Measurements from ENCODE around the gene TTLL11.

TTLL11 gene

DNA sequence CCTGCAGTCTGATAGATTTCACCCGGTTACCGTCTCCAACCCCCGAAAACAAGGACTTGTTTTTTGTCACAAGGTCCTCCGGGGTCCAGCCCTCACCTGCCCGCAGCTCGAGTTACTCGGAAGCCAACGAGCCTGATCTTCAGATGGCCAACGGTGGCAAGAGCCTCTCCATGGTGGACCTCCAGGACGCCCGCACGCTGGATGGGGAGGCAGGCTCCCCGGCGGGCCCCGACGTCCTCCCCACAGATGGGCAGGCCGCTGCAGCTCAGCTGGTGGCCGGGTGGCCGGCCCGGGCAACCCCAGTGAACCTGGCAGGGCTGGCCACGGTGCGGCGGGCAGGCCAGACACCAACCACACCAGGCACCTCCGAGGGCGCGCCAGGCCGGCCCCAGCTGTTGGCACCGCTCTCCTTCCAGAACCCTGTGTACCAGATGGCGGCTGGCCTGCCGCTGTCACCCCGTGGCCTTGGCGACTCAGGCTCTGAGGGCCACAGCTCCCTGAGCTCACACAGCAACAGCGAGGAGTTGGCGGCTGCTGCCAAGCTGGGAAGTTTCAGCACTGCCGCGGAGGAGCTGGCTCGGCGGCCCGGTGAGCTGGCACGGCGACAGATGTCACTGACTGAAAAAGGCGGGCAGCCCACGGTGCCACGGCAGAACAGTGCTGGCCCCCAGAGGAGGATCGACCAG lies 320.4 kb downstream of the TTLL11 start:
- in situ Hi-C loops (cut with MboI; ENCODE audit: low pct_unique_long_range_greater_than_20kb, low sequenced_read_pairs, unreplicated experiment) = no loop called here
- DNase-seq (ENCODE audit: low spot score) = no peak
- TF ChIP-seq, protein P1, sequence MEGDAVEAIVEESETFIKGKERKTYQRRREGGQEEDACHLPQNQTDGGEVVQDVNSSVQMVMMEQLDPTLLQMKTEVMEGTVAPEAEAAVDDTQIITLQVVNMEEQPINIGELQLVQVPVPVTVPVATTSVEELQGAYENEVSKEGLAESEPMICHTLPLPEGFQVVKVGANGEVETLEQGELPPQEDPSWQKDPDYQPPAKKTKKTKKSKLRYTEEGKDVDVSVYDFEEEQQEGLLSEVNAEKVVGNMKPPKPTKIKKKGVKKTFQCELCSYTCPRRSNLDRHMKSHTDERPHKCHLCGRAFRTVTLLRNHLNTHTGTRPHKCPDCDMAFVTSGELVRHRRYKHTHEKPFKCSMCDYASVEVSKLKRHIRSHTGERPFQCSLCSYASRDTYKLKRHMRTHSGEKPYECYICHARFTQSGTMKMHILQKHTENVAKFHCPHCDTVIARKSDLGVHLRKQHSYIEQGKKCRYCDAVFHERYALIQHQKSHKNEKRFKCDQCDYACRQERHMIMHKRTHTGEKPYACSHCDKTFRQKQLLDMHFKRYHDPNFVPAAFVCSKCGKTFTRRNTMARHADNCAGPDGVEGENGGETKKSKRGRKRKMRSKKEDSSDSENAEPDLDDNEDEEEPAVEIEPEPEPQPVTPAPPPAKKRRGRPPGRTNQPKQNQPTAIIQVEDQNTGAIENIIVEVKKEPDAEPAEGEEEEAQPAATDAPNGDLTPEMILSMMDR (IDR thresholded peaks at IDR 0.05; ENCODE audit: extremely low read depth, insufficient read depth, missing control alignments) = no peak

All from GM13977 (cell line).